Measurements from ENCODE around the gene HACD2. TPM values are rescaled to one million over a fixed set of nuclear protein-coding genes. Genes with fewer than 3 reads are reported as not detected.

Gene HACD2
- total RNA-seq, 1 donor from 2014 or later, result 17.3 TPM

DNA sequence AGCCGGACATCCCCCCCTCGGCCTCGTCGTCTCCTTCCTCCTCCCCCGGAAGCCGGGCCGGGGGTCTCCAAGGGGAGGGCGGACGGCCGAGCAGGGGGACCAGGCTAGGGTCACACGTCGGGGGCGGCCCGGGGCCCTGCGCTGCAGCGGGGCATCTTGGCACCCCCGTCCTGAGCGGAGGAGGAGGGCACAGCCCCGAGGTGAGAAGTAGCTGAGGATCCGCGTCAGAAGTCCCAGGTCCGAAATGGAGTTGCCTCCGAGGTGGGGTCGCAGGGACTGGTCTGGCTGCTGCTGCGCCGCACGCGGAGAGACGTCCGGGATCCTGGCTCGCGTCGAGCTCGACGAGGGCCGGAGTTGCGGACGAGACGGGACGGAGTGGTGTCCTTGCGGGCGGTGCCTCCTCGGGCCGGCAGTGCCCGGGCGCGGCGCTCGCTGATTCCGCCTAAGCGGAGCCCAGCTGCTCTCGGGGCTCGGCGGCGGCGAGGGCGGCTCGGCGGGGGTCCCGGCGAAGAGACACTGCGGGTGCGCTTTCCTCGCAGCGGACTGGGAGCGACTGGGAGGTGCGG, 136.2 kb downstream of the HACD2 start, which contains the start of gene ADCY5:
TSS of gene ADCY5 (minus strand) at position 555 of the 566 bp plus-strand sequence. CDS start at position 10, 545 bp downstream.
- DNase-seq (ENCODE audit: low read depth), result no peak

GRCh38 chr3:123447749-123448517, 136.9 kb downstream of the HACD2 start:
- DNase-seq (ENCODE audit: low read depth), result no peak

- no peak for DNase-seq (ENCODE audit: low read depth)
Measured at GRCh38 chr3:123447416-123447748, 137.5 kb downstream of the HACD2 start.

DNA sequence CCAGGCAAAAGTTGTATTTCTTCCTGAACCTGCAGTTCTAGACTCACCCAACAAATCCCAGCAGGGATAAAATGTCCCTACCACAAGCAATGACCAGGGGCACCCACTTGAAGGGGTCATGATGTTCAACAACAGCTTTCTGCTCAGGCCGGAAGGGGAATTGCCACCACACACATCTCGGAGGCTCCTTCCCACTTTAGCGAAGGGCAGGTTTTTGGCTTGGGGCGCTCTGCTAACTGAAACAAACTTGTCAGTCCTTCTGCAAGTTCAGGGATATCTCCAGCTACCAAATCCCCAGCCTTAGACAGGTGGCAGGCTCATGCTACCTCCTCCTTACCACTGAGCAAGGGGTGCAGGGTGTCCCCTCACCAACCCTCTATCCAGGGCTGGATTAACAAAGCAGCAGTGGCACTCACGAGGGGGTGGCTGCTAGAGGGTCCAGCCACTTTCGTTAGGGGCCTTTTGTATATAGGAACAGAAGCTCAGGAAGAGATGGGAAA, 138.2 kb downstream of the HACD2 start:
- DNase-seq (ENCODE audit: low read depth), result no peak

DNA sequence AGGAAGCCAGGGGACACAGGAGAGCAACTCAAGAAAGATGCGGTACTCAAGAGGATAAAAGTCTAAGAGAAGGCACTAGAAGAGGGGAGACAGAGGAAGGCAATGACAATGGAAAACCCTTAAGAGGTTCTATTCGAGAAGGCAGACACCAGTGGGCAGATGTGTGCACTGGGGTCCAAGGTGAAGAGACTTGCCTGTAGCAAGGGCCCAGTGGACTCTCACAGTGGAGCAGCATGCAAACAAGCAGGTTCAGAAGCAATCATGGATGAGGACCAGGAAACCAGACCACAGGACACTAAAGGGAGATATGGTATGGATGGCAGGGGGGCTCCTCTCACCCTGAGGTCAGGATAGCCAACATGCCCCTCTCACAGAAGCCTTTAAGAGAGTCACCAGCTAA, 138.6 kb downstream of the HACD2 start:
- DNase-seq (ENCODE audit: low read depth), result no peak

GRCh38 chr3:123445702-123446101, 139.2 kb downstream of the HACD2 start:
- DNase-seq (ENCODE audit: low read depth), result no peak

GRCh38 chr3:123444744-123445143, 140.1 kb downstream of the HACD2 start:
- no peak for DNase-seq (ENCODE audit: low read depth)

DNA sequence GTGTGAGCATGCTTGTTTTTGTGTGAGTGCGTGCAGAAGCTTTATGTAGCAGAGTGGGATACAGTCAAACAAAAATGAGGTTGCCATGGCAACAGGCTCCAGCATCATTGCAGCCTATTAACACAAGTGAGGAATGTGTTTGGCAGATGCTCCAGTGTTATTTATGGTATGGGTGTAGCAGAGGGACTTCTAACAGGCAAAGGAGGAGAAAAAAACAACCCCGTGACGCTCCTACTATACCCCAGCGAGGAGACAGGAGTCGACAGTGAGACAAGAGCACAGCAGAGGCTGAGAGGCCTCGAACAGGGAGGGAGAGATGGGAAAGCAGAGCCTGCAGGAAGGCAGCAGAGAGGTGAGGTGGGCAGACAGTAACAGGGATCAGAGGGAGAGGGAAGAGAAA, 140.8 kb downstream of the HACD2 start:
- DNase-seq (ENCODE audit: low read depth), result no peak

DNA sequence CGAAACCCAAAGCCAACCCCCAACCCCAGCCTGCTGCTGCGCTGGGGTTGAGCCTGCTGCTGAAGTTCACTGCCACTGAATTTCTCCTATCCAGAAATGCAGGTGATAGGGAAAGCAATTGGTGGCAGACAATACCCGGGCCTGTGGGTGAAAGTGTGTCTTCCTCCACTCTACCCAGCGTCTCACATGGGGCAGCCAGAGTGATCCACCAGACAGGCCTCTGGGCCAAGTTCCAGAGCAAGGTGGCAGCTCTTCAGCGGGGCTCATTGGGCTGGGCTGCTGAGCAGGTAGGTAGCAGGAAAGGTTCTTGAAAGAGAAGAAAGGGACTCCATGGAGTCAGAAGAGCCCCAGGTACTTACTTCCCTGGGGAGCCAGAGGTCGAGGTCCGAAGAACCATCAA, 141.9 kb downstream of the HACD2 start:
- no peak for DNase-seq (ENCODE audit: low read depth)

DNA sequence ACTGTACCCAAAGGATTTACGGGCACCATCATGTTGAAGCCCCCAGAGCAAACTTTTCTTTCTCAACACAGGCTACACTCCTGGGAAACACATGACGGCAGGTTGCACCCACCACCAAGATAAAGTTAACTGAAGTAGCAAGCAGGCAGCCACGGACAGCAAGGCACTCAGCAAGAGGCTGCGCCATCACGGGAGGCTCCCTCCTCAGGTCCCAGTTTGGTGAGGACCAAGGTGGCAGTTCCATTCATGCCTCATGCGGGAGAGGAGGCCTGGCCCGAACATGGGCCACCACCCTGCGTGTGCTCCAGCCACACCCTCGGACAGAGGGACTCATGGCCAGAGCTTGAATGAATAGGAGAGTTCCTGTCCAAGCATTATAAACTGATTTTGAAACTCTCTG, 142.7 kb downstream of the HACD2 start:
- DNase-seq (ENCODE audit: low read depth), result no peak

Other genes starting within 250 kb of the HACD2 start
- gene ADCY5, start 136.0 kb downstream of the HACD2 start, total RNA-seq, result 0.10 and 0.13 TPM in 2 replicates